ENCODE results near the gene CCNG1. TPM values are rescaled to one million over a fixed set of nuclear protein-coding genes. Genes with fewer than 3 reads are reported as not detected.
A peak's percentile ranks its signal among the peaks of the same experiment; 100 is the strongest.
"Not testable (repeated sequence)": the region's sequence is repeated elsewhere in the genome, so short reads cannot be mapped to it uniquely, and the experiment has no call there.

CCNG1 gene
- total RNA-seq, 1 experiment from 2014 or later = 100 TPM

GRCh38 chr5:163440954-163441353, 3.6 kb downstream of the CCNG1 start:
- no peak for DNase-seq (ENCODE audit: low read depth)

- no peak for DNase-seq (ENCODE audit: low read depth)
Measured at GRCh38 chr5:163444526-163444925, 7.1 kb downstream of the CCNG1 start.

GRCh38 chr5:163445345-163445744, 8.0 kb downstream of the CCNG1 start:
- no peak for DNase-seq (ENCODE audit: low read depth)

GRCh38 chr5:163447191-163447590, 9.8 kb downstream of the CCNG1 start:
- DNase-seq (ENCODE audit: low read depth) = no peak

- DNase-seq (ENCODE audit: low read depth) = no peak
Measured at GRCh38 chr5:163447875-163448274, 10.5 kb downstream of the CCNG1 start.

- no peak for DNase-seq (ENCODE audit: low read depth)
Measured at GRCh38 chr5:163448491-163448890, 11.1 kb downstream of the CCNG1 start.

GRCh38 chr5:163451489-163451888, 14.1 kb downstream of the CCNG1 start:
- DNase-seq (ENCODE audit: low read depth) = no peak

GRCh38 chr5:163453705-163454104, 16.3 kb downstream of the CCNG1 start:
- DNase-seq (ENCODE audit: low read depth) = no peak

- not testable (repeated sequence) for DNase-seq (ENCODE audit: low read depth)
Measured at GRCh38 chr5:163455406-163455805, 18.0 kb downstream of the CCNG1 start.

- DNase-seq (ENCODE audit: low read depth) = no peak
Measured at GRCh38 chr5:163456029-163456589, 18.7 kb downstream of the CCNG1 start.

- DNase-seq (ENCODE audit: low read depth) = no peak
Measured at GRCh38 chr5:163456840-163457239, 19.4 kb downstream of the CCNG1 start.

GRCh38 chr5:163458778-163459385, 21.5 kb downstream of the CCNG1 start:
- peak; percentile 10 for DNase-seq (ENCODE audit: low read depth)

GRCh38 chr5:163459462-163459818, 22.0 kb downstream of the CCNG1 start:
- DNase-seq (ENCODE audit: low read depth) = no peak

GRCh38 chr5:163459819-163460561, 22.6 kb downstream of the CCNG1 start, which contains the start of gene NUDCD2:
NUDCD2 (minus strand) TSS chr5:163460102; CDS start chr5:163460050, 52 bp downstream.
- peak; percentile 95 for DNase-seq (ENCODE audit: low read depth)

- DNase-seq (ENCODE audit: low read depth) = no peak
Measured at GRCh38 chr5:163460562-163461171, 23.3 kb downstream of the CCNG1 start, which contains the start of gene HMMR. HMMR (plus strand) TSS chr5:163460632; CDS start chr5:163460693, 61 bp downstream.

- DNase-seq (ENCODE audit: low read depth) = no peak
Measured at GRCh38 chr5:163463063-163463435, 25.7 kb downstream of the CCNG1 start.

GRCh38 chr5:163467682-163468081, 30.3 kb downstream of the CCNG1 start:
- no peak for DNase-seq (ENCODE audit: low read depth)

- DNase-seq (ENCODE audit: low read depth) = no peak
Measured at GRCh38 chr5:163473635-163474243, 36.3 kb downstream of the CCNG1 start.

- DNase-seq (ENCODE audit: low read depth) = no peak
Measured at GRCh38 chr5:163475411-163475810, 38.0 kb downstream of the CCNG1 start.

- peak; percentile 49 for DNase-seq (ENCODE audit: low read depth)
Measured at GRCh38 chr5:163478126-163478981, 41.0 kb downstream of the CCNG1 start.

- no peak for DNase-seq (ENCODE audit: low read depth)
Measured at GRCh38 chr5:163478982-163479271, 41.5 kb downstream of the CCNG1 start.

Measured in HT1080 (cell line).